ENCODE data around the gene DHX32. TPM values are rescaled to one million over a fixed set of nuclear protein-coding genes. Genes with fewer than 3 reads are reported as not detected.

DHX32 gene, protein sequence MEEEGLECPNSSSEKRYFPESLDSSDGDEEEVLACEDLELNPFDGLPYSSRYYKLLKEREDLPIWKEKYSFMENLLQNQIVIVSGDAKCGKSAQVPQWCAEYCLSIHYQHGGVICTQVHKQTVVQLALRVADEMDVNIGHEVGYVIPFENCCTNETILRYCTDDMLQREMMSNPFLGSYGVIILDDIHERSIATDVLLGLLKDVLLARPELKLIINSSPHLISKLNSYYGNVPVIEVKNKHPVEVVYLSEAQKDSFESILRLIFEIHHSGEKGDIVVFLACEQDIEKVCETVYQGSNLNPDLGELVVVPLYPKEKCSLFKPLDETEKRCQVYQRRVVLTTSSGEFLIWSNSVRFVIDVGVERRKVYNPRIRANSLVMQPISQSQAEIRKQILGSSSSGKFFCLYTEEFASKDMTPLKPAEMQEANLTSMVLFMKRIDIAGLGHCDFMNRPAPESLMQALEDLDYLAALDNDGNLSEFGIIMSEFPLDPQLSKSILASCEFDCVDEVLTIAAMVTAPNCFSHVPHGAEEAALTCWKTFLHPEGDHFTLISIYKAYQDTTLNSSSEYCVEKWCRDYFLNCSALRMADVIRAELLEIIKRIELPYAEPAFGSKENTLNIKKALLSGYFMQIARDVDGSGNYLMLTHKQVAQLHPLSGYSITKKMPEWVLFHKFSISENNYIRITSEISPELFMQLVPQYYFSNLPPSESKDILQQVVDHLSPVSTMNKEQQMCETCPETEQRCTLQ
- 33.5 and 57.0 TPM in 2 replicates for total RNA-seq

GRCh38 chr10:125881192-125881591, at the start of gene DHX32:
DHX32 (minus strand) TSS chr10:125881292; CDS start chr10:125880824, 468 bp downstream.

DNA sequence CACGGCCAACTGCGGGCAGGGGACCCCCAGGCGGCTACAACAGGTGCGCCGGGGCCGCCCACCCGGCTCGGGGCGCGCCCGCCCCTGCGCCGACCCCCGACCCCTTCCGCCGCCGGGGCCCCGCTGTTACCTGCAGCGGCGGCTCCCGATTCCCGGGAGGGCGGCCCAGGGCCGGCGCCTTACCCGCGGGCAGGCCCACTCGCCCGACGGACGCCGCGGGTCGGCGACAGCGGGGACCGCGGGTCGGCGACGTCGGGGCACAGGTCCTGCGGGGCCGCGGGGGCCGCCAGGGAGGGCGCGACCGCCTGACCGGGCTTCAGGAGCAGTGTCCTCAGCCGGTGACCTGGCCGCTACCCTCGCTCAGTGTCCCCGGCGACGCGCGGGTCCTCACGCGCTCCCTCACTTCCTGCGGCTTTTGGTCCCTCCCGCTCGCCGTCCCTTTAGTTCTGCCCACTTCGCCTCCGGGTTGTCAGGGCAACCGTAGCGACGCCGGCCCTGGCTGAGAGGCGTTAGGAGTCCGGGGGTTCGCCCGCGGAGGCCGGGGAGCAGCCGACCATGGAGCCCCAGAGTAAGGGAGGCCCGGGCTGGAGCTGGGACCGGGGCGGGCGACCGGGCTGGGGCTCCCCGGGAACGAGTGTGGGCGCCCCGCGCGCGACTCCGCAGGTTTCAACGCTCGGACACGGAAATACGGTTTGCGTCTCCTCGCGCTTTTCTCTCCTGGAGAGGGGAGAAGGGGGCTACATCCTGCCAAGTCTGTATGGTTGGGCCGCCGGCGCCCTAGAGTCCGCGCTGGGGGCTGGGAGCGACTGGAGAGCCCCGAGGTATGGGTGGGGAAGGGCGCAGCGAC, 15.2 kb upstream of the DHX32 start, which contains the start of gene FANK1:
FANK1 (plus strand) TSS at position 477 of the 847 bp plus-strand sequence; CDS start at position 556, 79 bp downstream.

GRCh38 chr10:125822878-125823662, 58.0 kb downstream of the DHX32 start, which contains the start of the genes BCCIP and UROS:
BCCIP (plus strand) TSS chr10:125823546; CDS start chr10:125823558, 12 bp downstream.
UROS (minus strand) TSS chr10:125823258; CDS start chr10:125816499, 6,759 bp downstream.

Small RNA genes within 50 kb of the gene (small RNA-seq; reads per million reads assigned to genes)
- gene MIR4484 (ENCODE audit: low replicate concordance) = not detected
- gene RF00017 (ENCODE audit: low replicate concordance) = not detected
- gene RNU2-42P (ENCODE audit: low replicate concordance) = not detected

Other genes with a start within 250 kb of the DHX32 start
- not detected in 2 replicates for gene TEX36, start 198.1 kb downstream of the DHX32 start, total RNA-seq
- 17.9 and 29.3 TPM in 2 replicates for gene EDRF1, start 161.6 kb downstream of the DHX32 start, total RNA-seq
- gene MMP21, start 105.5 kb downstream of the DHX32 start, total RNA-seq = not detected in 2 replicates
- gene UROS, start 58.0 kb downstream of the DHX32 start, total RNA-seq = 56.1 and 56.5 TPM in 2 replicates
- gene BCCIP, start 57.7 kb downstream of the DHX32 start, total RNA-seq = 24.9 and 37.9 TPM in 2 replicates
- gene FANK1, start 15.3 kb upstream of the DHX32 start, total RNA-seq = 1.8 and 2.6 TPM in 2 replicates

Data from placental pericyte (primary cell).